ENCODE measurements around the gene COL27A1.
"Not testable (repeated sequence)": the region's sequence is repeated elsewhere in the genome, so short reads cannot be mapped to it uniquely, and the experiment has no call there.

COL27A1 gene

GRCh38 chr9:114123031-114123977 is 32.0 kb upstream of the COL27A1 start:
- no peak for DNase-seq (ENCODE audit: low spot score)

- no peak for DNase-seq (ENCODE audit: low spot score)
Observed at GRCh38 chr9:114124138-114124537, 31.2 kb upstream of the COL27A1 start.

- DNase-seq (ENCODE audit: low spot score): no peak
Observed at GRCh38 chr9:114124666-114125475, 30.5 kb upstream of the COL27A1 start.

- DNase-seq (ENCODE audit: low spot score): no peak
Observed at GRCh38 chr9:114125476-114126013, 29.8 kb upstream of the COL27A1 start.

GRCh38 chr9:114126247-114127060 is 28.9 kb upstream of the COL27A1 start:
- no peak for DNase-seq (ENCODE audit: low spot score)

- not testable (repeated sequence) for DNase-seq (ENCODE audit: low spot score)
Observed at GRCh38 chr9:114128759-114129158, 26.6 kb upstream of the COL27A1 start.

- DNase-seq (ENCODE audit: low spot score): no peak
Observed at GRCh38 chr9:114130141-114130540, 25.2 kb upstream of the COL27A1 start.

GRCh38 chr9:114130624-114131277 is 24.6 kb upstream of the COL27A1 start:
- DNase-seq (ENCODE audit: low spot score): no peak

GRCh38 chr9:114131808-114132549 is 23.4 kb upstream of the COL27A1 start:
- DNase-seq (ENCODE audit: low spot score): no peak

GRCh38 chr9:114132550-114132918 is 22.8 kb upstream of the COL27A1 start:
- DNase-seq (ENCODE audit: low spot score): no peak

- no peak for DNase-seq (ENCODE audit: low spot score)
Observed at GRCh38 chr9:114134827-114135396, 20.4 kb upstream of the COL27A1 start.

- DNase-seq (ENCODE audit: low spot score): no peak
Observed at GRCh38 chr9:114137831-114138230, 17.5 kb upstream of the COL27A1 start.

- DNase-seq (ENCODE audit: low spot score): no peak
Observed at GRCh38 chr9:114138552-114138971, 16.8 kb upstream of the COL27A1 start.

- DNase-seq (ENCODE audit: low spot score): no peak
Observed at GRCh38 chr9:114139071-114139470, 16.3 kb upstream of the COL27A1 start.

- no peak for DNase-seq (ENCODE audit: low spot score)
Observed at GRCh38 chr9:114140401-114140800, 14.9 kb upstream of the COL27A1 start.

GRCh38 chr9:114140850-114141249 is 14.5 kb upstream of the COL27A1 start:
- no peak for DNase-seq (ENCODE audit: low spot score)

- no peak for DNase-seq (ENCODE audit: low spot score)
Observed at GRCh38 chr9:114141553-114142402, 13.6 kb upstream of the COL27A1 start.

- DNase-seq (ENCODE audit: low spot score): no peak
Observed at GRCh38 chr9:114143234-114143633, 12.1 kb upstream of the COL27A1 start.

GRCh38 chr9:114146735-114147134 is 8.6 kb upstream of the COL27A1 start:
- no peak for DNase-seq (ENCODE audit: low spot score)
